ENCODE results near the gene FILIP1L.

FILIP1L gene

DNA sequence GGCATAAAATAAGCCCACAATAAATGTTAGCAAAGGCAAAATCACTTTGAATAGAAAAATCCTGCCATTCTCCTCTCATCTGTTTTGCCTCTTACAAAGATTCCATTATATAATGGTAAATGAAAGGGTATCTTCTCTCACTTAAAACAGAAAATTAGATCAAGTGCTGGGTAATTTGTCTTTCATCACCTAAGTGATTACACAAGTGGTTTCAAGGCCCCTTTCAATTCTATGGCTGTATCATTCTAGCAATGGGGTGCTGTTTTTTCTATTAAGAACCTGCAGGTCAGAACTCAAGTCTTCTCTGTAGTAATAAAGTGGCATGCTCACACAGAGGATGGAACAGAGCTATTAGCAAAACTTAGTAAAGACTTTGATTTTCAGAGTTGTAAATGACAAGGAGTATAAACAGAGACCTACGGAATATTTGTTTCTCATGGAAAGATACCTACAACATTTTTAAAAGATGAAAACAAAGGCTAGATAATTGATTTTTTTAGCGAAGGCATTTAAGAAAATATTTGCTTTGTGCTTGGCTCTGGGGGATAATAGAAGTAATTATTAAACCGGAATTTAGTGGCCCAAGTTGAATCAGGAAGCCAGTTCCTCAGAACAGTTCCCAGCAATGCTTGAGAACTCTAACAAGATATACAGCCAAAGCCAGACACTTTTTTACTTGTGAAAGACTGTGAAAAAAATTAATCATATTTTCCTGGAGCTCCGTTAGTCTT lies 159.2 kb downstream of the FILIP1L start:
- no CpG with 5 or more reads among the region's 4 CpGs for WGBS (ENCODE audit: insufficient coverage)
- ChIA-PET CTCF (interaction anchor here (1.1 kb wide), 1 partner anchor 9 kb away, joined by 4 read pairs; no protein-coding TSS in a partner anchor), POLR2A (no interaction called here)

GRCh38 chr3:99953596-99953995 lies 160.7 kb downstream of the FILIP1L start:
- no peaks in the 10 kb centered on the region for H3K36me3 ChIP-seq (ENCODE audit: control insufficient read depth in 4 of 4, insufficient read depth in 4 of 4, low read length in 3 of 4)
- CTCF ChIA-PET = interaction anchor here (0.6 kb wide), 1 partner anchor 122 kb away, joined by 3 read pairs; no protein-coding TSS in a partner anchor
- POLR2A ChIA-PET = no interaction called here
- no peak overlapping the region for H3K4me3 ChIP-seq (ENCODE audit: control insufficient read depth in 1 of 7, extremely low read depth in 1 of 7, insufficient read depth in 4 of 7, low read depth in 2 of 7, low read length in 6 of 7)
- peak in 1 of 3 donors; percentile 28 for DNase-seq
- H3K9me3 ChIP-seq (ENCODE audit: control extremely low read depth in 1 of 5, control insufficient read depth in 4 of 5, insufficient read depth in 2 of 5, low read depth in 1 of 5, low read length in 4 of 5) = no peaks in the 10 kb centered on the region
- peaks cover 0 to 22% (median 0%) of the 10 kb centered on the region in 4 experiments for H3K4me1 ChIP-seq (ENCODE audit: control extremely low read depth in 1 of 4, control insufficient read depth in 4 of 4, insufficient read depth in 4 of 4, low read length in 3 of 4)
- no peak overlapping the region for H3K27ac ChIP-seq (ENCODE audit: insufficient read depth in 1 of 2, low read depth in 1 of 2, low read length in 2 of 2, poor library complexity in 1 of 2, severe bottlenecking in 2 of 2)
- H3K27me3 ChIP-seq (replicated peaks in 2 of 5; ENCODE audit: control insufficient read depth in 4 of 5, insufficient read depth in 5 of 5, low read length in 4 of 5) = no peaks in the 10 kb centered on the region

More for the DNA sequence above, 159.2 kb downstream of the FILIP1L start:
- H3K27me3 ChIP-seq (replicated peaks in 2 of 5; ENCODE audit: control insufficient read depth in 4 of 5, insufficient read depth in 5 of 5, low read length in 4 of 5) = no peaks in the 10 kb centered on the region
- H3K36me3 ChIP-seq (ENCODE audit: control insufficient read depth in 4 of 4, insufficient read depth in 4 of 4, low read length in 3 of 4) = no peaks in the 10 kb centered on the region
- H3K4me1 ChIP-seq (ENCODE audit: control extremely low read depth in 1 of 4, control insufficient read depth in 4 of 4, insufficient read depth in 4 of 4, low read length in 3 of 4) = peaks cover 0 to 22% (median 0%) of the 10 kb centered on the region in 4 experiments
- no peak overlapping the region for H3K27ac ChIP-seq (ENCODE audit: insufficient read depth in 1 of 2, low read depth in 1 of 2, low read length in 2 of 2, poor library complexity in 1 of 2, severe bottlenecking in 2 of 2)
- H3K9me3 ChIP-seq (ENCODE audit: control extremely low read depth in 1 of 5, control insufficient read depth in 4 of 5, insufficient read depth in 2 of 5, low read depth in 1 of 5, low read length in 4 of 5) = no peaks in the 10 kb centered on the region
- H3K4me3 ChIP-seq (ENCODE audit: control insufficient read depth in 1 of 7, extremely low read depth in 1 of 7, insufficient read depth in 4 of 7, low read depth in 2 of 7, low read length in 6 of 7) = no peak overlapping the region
- DNase-seq = no peak

DNA sequence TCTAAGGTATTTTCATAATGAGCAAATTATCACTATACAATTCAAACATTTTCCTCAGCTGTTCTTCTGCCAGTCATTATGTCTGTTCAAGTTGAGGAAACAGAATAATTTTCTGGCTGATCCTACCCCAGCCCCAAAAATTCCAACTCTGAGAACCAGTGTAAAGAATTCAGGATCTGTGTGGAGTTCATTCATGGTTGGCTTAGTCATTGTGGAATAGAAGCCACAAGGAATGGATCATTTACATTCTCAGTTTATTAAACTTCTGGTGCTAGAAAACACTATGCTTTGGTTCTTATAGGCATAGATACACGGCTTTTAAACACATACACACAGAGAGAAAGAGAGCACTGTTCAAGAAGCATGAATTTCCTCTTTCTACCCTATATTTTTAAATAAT lies 162.0 kb downstream of the FILIP1L start:
- POLR2A ChIA-PET = interaction anchor here (0.6 kb wide), 1 partner anchor 15 kb away, joined by 3 read pairs; no protein-coding TSS in a partner anchor
- H3K4me1 ChIP-seq (ENCODE audit: control extremely low read depth in 1 of 4, control insufficient read depth in 4 of 4, insufficient read depth in 4 of 4, low read length in 3 of 4) = peaks cover 0 to 18% (median 0%) of the 10 kb centered on the region in 4 experiments
- H3K9me3 ChIP-seq (ENCODE audit: control extremely low read depth in 1 of 5, control insufficient read depth in 4 of 5, insufficient read depth in 2 of 5, low read depth in 1 of 5, low read length in 4 of 5) = no peaks in the 10 kb centered on the region
- H3K27me3 ChIP-seq (replicated peaks in 2 of 5; ENCODE audit: control insufficient read depth in 4 of 5, insufficient read depth in 5 of 5, low read length in 4 of 5) = no peaks in the 10 kb centered on the region
- H3K36me3 ChIP-seq (ENCODE audit: control insufficient read depth in 4 of 4, insufficient read depth in 4 of 4, low read length in 3 of 4) = no peaks in the 10 kb centered on the region
- H3K4me3 ChIP-seq (ENCODE audit: control insufficient read depth in 1 of 7, extremely low read depth in 1 of 7, insufficient read depth in 4 of 7, low read depth in 2 of 7, low read length in 6 of 7) = no peak overlapping the region
- CTCF ChIA-PET = no interaction called here
- no peak overlapping the region for H3K27ac ChIP-seq (ENCODE audit: insufficient read depth in 1 of 2, low read depth in 1 of 2, low read length in 2 of 2, poor library complexity in 1 of 2, severe bottlenecking in 2 of 2)
- no CpG with 5 or more reads among the region's 1 CpG for WGBS (ENCODE audit: insufficient coverage)
- no peak for DNase-seq

GRCh38 chr3:99951701-99952100 lies 162.6 kb downstream of the FILIP1L start:
- DNase-seq = no peak
- no peak overlapping the region for H3K27ac ChIP-seq (ENCODE audit: insufficient read depth in 1 of 2, low read depth in 1 of 2, low read length in 2 of 2, poor library complexity in 1 of 2, severe bottlenecking in 2 of 2)
- no peaks in the 10 kb centered on the region for H3K27me3 ChIP-seq (replicated peaks in 2 of 5; ENCODE audit: control insufficient read depth in 4 of 5, insufficient read depth in 5 of 5, low read length in 4 of 5)
- H3K4me1 ChIP-seq (ENCODE audit: control extremely low read depth in 1 of 4, control insufficient read depth in 4 of 4, insufficient read depth in 4 of 4, low read length in 3 of 4) = peaks cover 0 to 15% (median 0%) of the 10 kb centered on the region in 4 experiments
- ChIA-PET CTCF (no interaction called here), POLR2A (interaction anchor here (0.6 kb wide), 1 partner anchor 14 kb away, joined by 3 read pairs; no protein-coding TSS in a partner anchor)
- H3K4me3 ChIP-seq (ENCODE audit: control insufficient read depth in 1 of 7, extremely low read depth in 1 of 7, insufficient read depth in 4 of 7, low read depth in 2 of 7, low read length in 6 of 7) = no peak overlapping the region
- H3K36me3 ChIP-seq (ENCODE audit: control insufficient read depth in 4 of 4, insufficient read depth in 4 of 4, low read length in 3 of 4) = no peaks in the 10 kb centered on the region
- no peaks in the 10 kb centered on the region for H3K9me3 ChIP-seq (ENCODE audit: control extremely low read depth in 1 of 5, control insufficient read depth in 4 of 5, insufficient read depth in 2 of 5, low read depth in 1 of 5, low read length in 4 of 5)

DNA sequence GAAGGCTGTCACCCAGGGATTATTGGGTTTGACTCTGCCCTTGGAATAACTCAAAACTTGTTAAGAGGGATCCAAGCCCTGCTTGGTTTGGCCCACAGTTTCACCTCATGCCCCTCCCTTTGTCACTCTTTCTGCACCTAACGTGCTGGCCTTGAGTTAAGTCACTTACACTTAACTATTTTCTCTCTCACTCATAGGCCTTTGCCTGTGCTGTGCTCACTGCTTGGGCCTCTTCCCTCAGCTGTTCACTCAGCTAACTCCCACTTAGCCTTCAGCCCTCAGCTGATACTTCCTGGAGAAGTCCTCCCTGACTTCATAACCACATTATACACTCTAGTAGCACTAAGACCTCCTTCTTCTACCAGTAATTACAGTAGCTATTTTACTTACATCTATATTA lies 163.4 kb downstream of the FILIP1L start:
- 80% methylated on average over 1 of the region's 1 CpG for WGBS (ENCODE audit: insufficient coverage)
- Histone ChIP-seq H3K27ac (ENCODE audit: insufficient read depth in 1 of 2, low read depth in 1 of 2, low read length in 2 of 2, poor library complexity in 1 of 2, severe bottlenecking in 2 of 2) (no peak overlapping the region), H3K4me3 (ENCODE audit: control insufficient read depth in 1 of 7, extremely low read depth in 1 of 7, insufficient read depth in 4 of 7, low read depth in 2 of 7, low read length in 6 of 7) (no peak overlapping the region), H3K27me3 (replicated peaks in 2 of 5; ENCODE audit: control insufficient read depth in 4 of 5, insufficient read depth in 5 of 5, low read length in 4 of 5) (no peaks in the 10 kb centered on the region), H3K36me3 (ENCODE audit: control insufficient read depth in 4 of 4, insufficient read depth in 4 of 4, low read length in 3 of 4) (no peaks in the 10 kb centered on the region), H3K9me3 (ENCODE audit: control extremely low read depth in 1 of 5, control insufficient read depth in 4 of 5, insufficient read depth in 2 of 5, low read depth in 1 of 5, low read length in 4 of 5) (no peaks in the 10 kb centered on the region), H3K4me1 (ENCODE audit: control extremely low read depth in 1 of 4, control insufficient read depth in 4 of 4, insufficient read depth in 4 of 4, low read length in 3 of 4) (peaks cover 0 to 15% (median 0%) of the 10 kb centered on the region in 4 experiments)
- DNase-seq = no peak
- ChIA-PET CTCF (interaction anchor here (0.5 to 0.9 kb wide), 2 partner anchors 24 to 67 kb away, joined by 3 read pairs; no protein-coding TSS in a partner anchor), POLR2A (no interaction called here)

DNA sequence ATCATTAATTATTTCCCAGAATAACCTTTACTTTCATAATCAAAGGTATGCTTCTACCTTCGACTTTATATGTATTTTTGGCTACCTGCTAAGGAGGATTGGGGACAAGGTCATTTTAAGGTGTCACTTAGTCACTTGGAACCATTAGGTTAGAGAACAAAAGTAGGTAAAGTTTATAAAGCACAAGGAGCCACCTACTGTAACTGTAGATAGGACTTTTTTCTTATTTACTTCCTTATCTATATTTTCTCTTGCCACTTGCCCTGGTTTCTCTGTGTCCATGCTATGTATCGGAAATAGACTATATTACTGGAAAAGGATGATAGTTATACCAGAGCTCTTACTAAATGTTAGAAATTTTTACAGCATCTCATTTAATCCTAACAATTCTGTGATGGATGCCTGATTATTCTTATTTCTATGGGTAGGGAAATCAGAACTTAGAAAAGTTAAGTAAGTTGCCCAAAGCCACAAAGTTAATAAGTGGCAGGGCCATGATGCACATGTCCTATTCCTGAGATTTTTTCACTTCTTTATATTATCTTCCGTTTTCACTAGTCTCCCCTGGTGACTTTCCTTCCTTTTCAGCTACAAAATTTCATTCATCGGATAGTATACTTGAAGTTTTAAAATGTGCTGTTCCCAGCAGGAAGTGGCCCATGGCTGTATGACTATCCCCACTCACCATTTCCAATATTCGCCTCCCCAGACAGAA lies 164.2 kb downstream of the FILIP1L start:
- ChIA-PET CTCF (no interaction called here), POLR2A (no interaction called here)
- no peaks in the 10 kb centered on the region for H3K9me3 ChIP-seq (ENCODE audit: control extremely low read depth in 1 of 5, control insufficient read depth in 4 of 5, insufficient read depth in 2 of 5, low read depth in 1 of 5, low read length in 4 of 5)
- no peak for DNase-seq
- no CpG with 5 or more reads among the region's 5 CpGs for WGBS (ENCODE audit: insufficient coverage)
- H3K36me3 ChIP-seq (ENCODE audit: control insufficient read depth in 4 of 4, insufficient read depth in 4 of 4, low read length in 3 of 4) = no peaks in the 10 kb centered on the region
- no peak overlapping the region for H3K4me3 ChIP-seq (ENCODE audit: control insufficient read depth in 1 of 7, extremely low read depth in 1 of 7, insufficient read depth in 4 of 7, low read depth in 2 of 7, low read length in 6 of 7)
- H3K4me1 ChIP-seq (ENCODE audit: control extremely low read depth in 1 of 4, control insufficient read depth in 4 of 4, insufficient read depth in 4 of 4, low read length in 3 of 4) = peaks cover 0 to 20% (median 0%) of the 10 kb centered on the region in 4 experiments
- H3K27ac ChIP-seq (ENCODE audit: insufficient read depth in 1 of 2, low read depth in 1 of 2, low read length in 2 of 2, poor library complexity in 1 of 2, severe bottlenecking in 2 of 2) = no peak overlapping the region
- H3K27me3 ChIP-seq (replicated peaks in 2 of 5; ENCODE audit: control insufficient read depth in 4 of 5, insufficient read depth in 5 of 5, low read length in 4 of 5) = no peaks in the 10 kb centered on the region

- Histone ChIP-seq H3K9me3 (ENCODE audit: control extremely low read depth in 1 of 5, control insufficient read depth in 4 of 5, insufficient read depth in 2 of 5, low read depth in 1 of 5, low read length in 4 of 5) (no peaks in the 10 kb centered on the region), H3K4me3 (ENCODE audit: control insufficient read depth in 1 of 7, extremely low read depth in 1 of 7, insufficient read depth in 4 of 7, low read depth in 2 of 7, low read length in 6 of 7) (no peak overlapping the region), H3K27ac (ENCODE audit: insufficient read depth in 1 of 2, low read depth in 1 of 2, low read length in 2 of 2, poor library complexity in 1 of 2, severe bottlenecking in 2 of 2) (no peak overlapping the region), H3K27me3 (replicated peaks in 2 of 5; ENCODE audit: control insufficient read depth in 4 of 5, insufficient read depth in 5 of 5, low read length in 4 of 5) (no peaks in the 10 kb centered on the region), H3K36me3 (ENCODE audit: control insufficient read depth in 4 of 4, insufficient read depth in 4 of 4, low read length in 3 of 4) (no peaks in the 10 kb centered on the region), H3K4me1 (ENCODE audit: control extremely low read depth in 1 of 4, control insufficient read depth in 4 of 4, insufficient read depth in 4 of 4, low read length in 3 of 4) (peaks cover 0 to 20% (median 0%) of the 10 kb centered on the region in 4 experiments)
- 88% methylated on average over 1 of the region's 1 CpG for WGBS (ENCODE audit: insufficient coverage)
- no peak for DNase-seq
- CTCF ChIA-PET = interaction anchor here (1.0 kb wide), 1 partner anchor 9 kb away, joined by 5 read pairs; no protein-coding TSS in a partner anchor
- POLR2A ChIA-PET = no interaction called here
Observed at GRCh38 chr3:99948467-99949089, 165.7 kb downstream of the FILIP1L start.

Data from common myeloid progenitor, CD34-positive (primary cell).